GM23338 (cell line): Measurements from ENCODE around the gene F12. TPM values are rescaled to one million over a fixed set of nuclear protein-coding genes. Genes with fewer than 3 reads are reported as not detected.
A peak's percentile ranks its signal among the peaks of the same experiment; 100 is the strongest.

Experiments
- ATAC-seq: fragments of 200-7000 bp; cut with Tn5 transposase; 3 replicates; pipeline ENCODE4 v1.9.1; 2020
- DNase-seq: peaks from one replicate; pipeline ENCODE4 v3.0.0-alpha.2; 2015; ENCODE audit warnings: low spot score
- H2AFZ ChIP-seq: fragments of 200-600 bp; sonication (generic); 2 replicates; pipeline ENCODE4 v1.8.0; 2016; ENCODE audit warnings: antibody characterized with exemption, mild to moderate bottlenecking, moderate library complexity
- H3F3A ChIP-seq: fragments of 200-600 bp; sonication (generic); replicated peaks from 2 replicates; pipeline ENCODE4 v1.8.0; 2017; ENCODE audit warnings: antibody characterized with exemption, mixed run types, low read depth
- H3K27ac ChIP-seq: fragments of 200-600 bp; sonication (generic); 2 replicates; pipeline ENCODE4 v1.6.1; 2016; ENCODE audit warnings: low read depth
- H3K27me3 ChIP-seq: fragments of 200-600 bp; sonication (generic); 2 replicates; pipeline ENCODE4 v1.8.0; 2016; ENCODE audit warnings: mild to moderate bottlenecking, mixed run types, moderate library complexity; ENCODE audit not compliant: insufficient read depth
- H3K36me3 ChIP-seq: fragments of 200-600 bp; sonication (generic); 2 replicates; pipeline ENCODE4 v1.8.0; 2016; ENCODE audit warnings: mild to moderate bottlenecking; ENCODE audit not compliant: insufficient read depth
- H3K4me1 ChIP-seq: fragments of 200-600 bp; sonication (generic); 2 replicates; pipeline ENCODE4 v1.8.0; 2016; ENCODE audit warnings: mild to moderate bottlenecking, moderate library complexity; ENCODE audit not compliant: insufficient read depth
- H3K4me2 ChIP-seq: fragments of 200-600 bp; sonication (generic); 2 replicates; pipeline ENCODE4 v1.7.1; 2017; ENCODE audit warnings: mixed run types
- H3K4me3 ChIP-seq: fragments of 200-600 bp; sonication (generic); 2 replicates; pipeline ENCODE4 v1.6.1; 2016; ENCODE audit warnings: mixed run types
- H3K79me2 ChIP-seq: fragments of 200-600 bp; sonication (generic); replicated peaks from 2 replicates; pipeline ENCODE4 v1.8.0; 2017; ENCODE audit warnings: mild to moderate bottlenecking; ENCODE audit not compliant: insufficient read depth
- H3K9me2 ChIP-seq: fragments of 200-600 bp; sonication (generic); 2 replicates; pipeline ENCODE4 v1.8.0; 2017; ENCODE audit not compliant: insufficient read depth
- H4K20me1 ChIP-seq: fragments of 200-600 bp; sonication (generic); replicated peaks from 2 replicates; pipeline ENCODE4 v1.8.0; 2017; ENCODE audit warnings: mild to moderate bottlenecking; ENCODE audit not compliant: insufficient read depth
- H3K27ac Mint-ChIP-seq: 2 replicates; pipeline ENCODE4 v1.8.0; 2020; ENCODE audit warnings: inconsistent platforms, mild to moderate bottlenecking, moderate library complexity, mixed read lengths
- H3K27me3 Mint-ChIP-seq: 3 replicates; pipeline ENCODE4 v1.8.0; 2022; ENCODE audit warnings: low read depth, mild to moderate bottlenecking, moderate library complexity, mixed read lengths, inconsistent platforms; ENCODE audit not compliant: insufficient read depth, poor library complexity
- H3K36me3 Mint-ChIP-seq: 3 replicates; pipeline ENCODE4 v1.8.0; 2021; ENCODE audit warnings: low read depth, mild to moderate bottlenecking, inconsistent platforms, moderate library complexity, mixed read lengths
- H3K4me1 Mint-ChIP-seq: 3 replicates; pipeline ENCODE4 v1.8.0; 2020; ENCODE audit warnings: mild to moderate bottlenecking, inconsistent platforms, mixed read lengths
- H3K4me3 Mint-ChIP-seq: 3 replicates; pipeline ENCODE4 v1.8.0; 2021; ENCODE audit warnings: moderate library complexity, mild to moderate bottlenecking, inconsistent platforms, mixed read lengths
- H3K9me3 Mint-ChIP-seq: 3 replicates; pipeline ENCODE4 v1.8.0; 2020; ENCODE audit warnings: moderate library complexity, mild to moderate bottlenecking, inconsistent platforms, mixed read lengths
- CREB1 ChIP-seq: fragments of 250-450 bp; sonication (Bioruptor Pico); IDR thresholded peaks from 2 replicates; pipeline ENCODE4 v1.5.0; 2020; ENCODE audit warnings: low read depth, mild to moderate bottlenecking, moderate library complexity
- CTCF ChIP-seq, 2 experiments: fragments of 200-600 bp in 1 of 2; sonication (generic) in 1 of 2; conservative IDR thresholded peaks; 2 replicates each; pipeline versions ENCODE4 v1.5.1 to v1.6.1; 2016 to 2017; ENCODE audit warnings: antibody characterized with exemption in 2 of 2, low read depth in 2 of 2, mild to moderate bottlenecking in 2 of 2, moderate library complexity in 1 of 2
- EZH2phosphoT487 ChIP-seq: fragments of 200-600 bp; sonication (generic); IDR thresholded peaks from one replicate; pipeline ENCODE4 v1.8.1; 2018; ENCODE audit warnings: antibody characterized with exemption; ENCODE audit not compliant: unreplicated experiment
- JUNB ChIP-seq: IDR thresholded peaks from one replicate; pipeline ENCODE4 v1.6.1; 2016; ENCODE audit warnings: antibody characterized with exemption; ENCODE audit not compliant: unreplicated experiment
- NANOG ChIP-seq: IDR thresholded peaks from 2 replicates; pipeline ENCODE4 v1.6.1; 2016; ENCODE audit warnings: antibody characterized with exemption, borderline replicate concordance
- POLR2AphosphoS5 ChIP-seq: IDR thresholded peaks from 2 replicates; pipeline ENCODE4 v1.6.1; 2016; ENCODE audit warnings: antibody characterized with exemption, low read depth
- STAT1 ChIP-seq: IDR thresholded peaks from one replicate; pipeline ENCODE4 v1.6.1; 2016; ENCODE audit warnings: antibody characterized with exemption; ENCODE audit not compliant: unreplicated experiment
- ZNF114 ChIP-seq: fragments of 250-450 bp; sonication (Bioruptor Pico); IDR thresholded peaks from 2 replicates; pipeline ENCODE4 v1.5.0; 2020; ENCODE audit warnings: mild to moderate bottlenecking, moderate library complexity
- ZNF331 ChIP-seq: fragments of 250-450 bp; sonication (Bioruptor Pico); IDR thresholded peaks from 2 replicates; pipeline ENCODE4 v1.5.0; 2020; ENCODE audit warnings: low read depth, mild to moderate bottlenecking, moderate library complexity
- ZNF462 ChIP-seq: fragments of 250-450 bp; sonication (Bioruptor Pico); IDR thresholded peaks from 2 replicates; pipeline ENCODE4 v1.5.0; 2020; ENCODE audit warnings: mild to moderate bottlenecking, moderate library complexity
- polyA plus RNA-seq: library from polyadenylated mRNA; unstranded; fragments of >200 nt; fragmentation: Nextera tagmentation; extraction: Ambion mirVana; gene quantifications from 2 replicates; pipeline ENCODE4 v1.2.1, GENCODE V29; 2016
- total RNA-seq: library from RNA; depleted of rRNA; stranded (reverse); fragments of >200 nt; shearing (Covaris generic); gene quantifications from 2 replicates; pipeline ENCODE4 v1.2.3, GENCODE V29; 2014

Gene F12
- total and polyA plus RNA-seq, 2 experiments from 2014 or later: 2.9 to 8.0 TPM

DNA sequence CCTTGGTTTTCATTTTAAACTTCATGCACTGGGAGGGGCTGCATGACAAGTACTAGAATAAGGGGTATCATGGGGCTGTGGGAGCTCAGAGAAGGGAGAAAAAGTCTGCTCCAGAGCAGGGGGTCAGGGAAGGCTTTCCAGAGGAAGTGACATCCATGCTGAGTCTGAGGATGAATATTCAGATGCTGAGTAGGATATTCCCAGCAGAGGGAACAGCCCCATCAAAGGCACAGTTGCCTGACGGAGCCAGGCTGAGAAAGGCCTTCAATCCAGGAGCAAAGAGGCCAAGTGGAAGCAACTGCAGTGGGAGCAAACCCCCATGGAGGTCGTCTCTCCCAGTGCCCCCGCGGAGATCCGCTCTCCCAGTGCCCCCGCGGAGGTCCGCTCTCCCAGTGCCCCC lies 13.3 kb downstream of the F12 start:
- no peak for TF ChIP-seq ZNF331 (CRISPR knock-in tag)
- no peak for TF ChIP-seq ZNF114
- TF ChIP-seq JUNB: no peak
- no peak for TF ChIP-seq EZH2phosphoT487
- no peak for TF ChIP-seq CREB1 (CRISPR knock-in tag)
- no peak for TF ChIP-seq POLR2AphosphoS5
- no peak for TF ChIP-seq STAT1
- peaks cover 19% of the 10 kb centered on the region for H3K27me3 Mint-ChIP-seq
- H3K27ac Mint-ChIP-seq: no peak overlapping the region

DNA sequence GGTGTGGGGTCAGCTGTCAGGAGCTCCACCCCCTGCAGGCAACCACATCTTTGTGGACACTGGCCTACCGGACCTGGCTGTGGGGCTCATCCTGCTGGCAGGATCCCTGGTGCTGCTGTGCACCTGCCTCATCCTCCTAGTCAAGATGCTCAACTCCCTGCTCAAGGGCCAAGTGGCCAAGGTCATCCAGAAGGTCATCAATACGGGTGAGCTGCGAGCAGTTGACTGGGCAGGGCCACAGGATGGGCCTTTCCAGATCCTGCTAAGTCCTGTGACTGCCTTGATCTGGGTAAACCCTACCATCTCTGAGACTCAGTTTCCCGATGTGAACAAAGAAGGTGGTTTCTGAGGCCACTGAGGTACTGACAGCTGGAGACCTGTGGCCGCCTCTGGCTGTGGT lies 15.4 kb downstream of the F12 start:
- Mint-ChIP-seq H3K9me3 (no peaks in the 10 kb centered on the region), H3K27ac (no peak overlapping the region), H3K36me3 (no peaks in the 10 kb centered on the region), H3K27me3 (peaks cover 30% of the 10 kb centered on the region), H3K4me1 (peaks cover 29% of the 10 kb centered on the region), H3K4me3 (no peak overlapping the region)
- H3K4me3 ChIP-seq: no peak overlapping the region
- H3F3A ChIP-seq: 0 out of 2 replicates have a peak, but pooled peaks cover 8% of the 10 kb centered on the region
- H3K36me3 ChIP-seq: no peaks in the 10 kb centered on the region
- no peak overlapping the region for H3K27ac ChIP-seq
- ATAC-seq: no peak
- 0 out of 2 replicates have a peak, but pooled peaks cover 5% of the 10 kb centered on the region for H3K4me1 ChIP-seq
- H4K20me1 ChIP-seq: no peaks in the 10 kb centered on the region
- no peak overlapping the region for H3K4me2 ChIP-seq
- no peaks in the 10 kb centered on the region for H3K79me2 ChIP-seq
- TF ChIP-seq CTCF (conservative IDR thresholded peaks at IDR 0.05; ENCODE audit: low read depth in 2 of 2): no peak
- TF ChIP-seq ZNF462: no peak
- no peak for TF ChIP-seq NANOG
- TF ChIP-seq ZNF331 (CRISPR knock-in tag): no peak
- no peak for DNase-seq
- H3K27me3 ChIP-seq: peaks cover 13% of the 10 kb centered on the region; the same call in 1 of the 2 replicates
- H3K9me2 ChIP-seq: no peaks in the 10 kb centered on the region
- no peak overlapping the region for H2AFZ ChIP-seq

More for the DNA sequence above, 13.3 kb downstream of the F12 start:
- Mint-ChIP-seq H3K4me1 (peaks cover 16% of the 10 kb centered on the region), H3K36me3 (no peaks in the 10 kb centered on the region), H3K9me3 (no peaks in the 10 kb centered on the region), H3K4me3 (no peak overlapping the region)
- Histone ChIP-seq H3K27ac (no peak overlapping the region), H3K4me2 (no peak overlapping the region), H3K9me2 (no peaks in the 10 kb centered on the region), H3K27me3 (peaks cover 13% of the 10 kb centered on the region), H3F3A (0 out of 2 replicates have a peak, but pooled peaks cover 7% of the 10 kb centered on the region), H4K20me1 (no peaks in the 10 kb centered on the region), H3K4me3 (no peak overlapping the region), H3K4me1 (peaks cover 5% of the 10 kb centered on the region; the same call in 1 of the 2 replicates), H3K79me2 (no peaks in the 10 kb centered on the region), H3K36me3 (no peaks in the 10 kb centered on the region), H2AFZ (no peak overlapping the region)
- ATAC-seq (peak; percentile 5; the same call in 1 of the 3 replicates), DNase-seq (no peak)
